HL-60 (cell line): ENCODE measurements around the gene HAO1.

ENCODE experiments used
- DNase-seq, 2 experiments: peaks; one replicate each; pipeline ENCODE4 v3.0.0-alpha.2; 2010 to 2020; ENCODE audit warnings: low read depth in 1 of 2, low spot score in 1 of 2
- H3K27ac ChIP-seq: fragments of 250-450 bp; sonication (Bioruptor Pico); replicated peaks from 2 replicates; pipeline ENCODE4 v1.5.1; 2020; ENCODE audit warnings: mild to moderate bottlenecking, moderate library complexity
- H3K27me3 ChIP-seq: fragments of 250-450 bp; sonication (Bioruptor Pico); 2 replicates; pipeline ENCODE4 v1.5.1; 2021; ENCODE audit warnings: mild to moderate bottlenecking, moderate library complexity; ENCODE audit not compliant: insufficient read depth, poor library complexity, severe bottlenecking
- H3K4me3 ChIP-seq: replicated peaks from 2 replicates; pipeline ENCODE4 v1.5.1; 2011; ENCODE audit warnings: mild to moderate bottlenecking, control low read depth, low read length; ENCODE audit not compliant: insufficient read depth
- CTCF ChIP-seq: IDR thresholded peaks from one replicate; pipeline ENCODE4 v1.5.1; 2011; ENCODE audit warnings: low read length, control low read depth, inconsistent platforms; ENCODE audit not compliant: insufficient read depth
- GABPA ChIP-seq: IDR thresholded peaks from 2 replicates; pipeline ENCODE4 v1.6.1; 2012; ENCODE audit warnings: low read depth
- POLR2AphosphoS5 ChIP-seq: IDR thresholded peaks from 2 replicates; pipeline ENCODE4 v1.6.1; 2012; ENCODE audit warnings: low read depth
- REST ChIP-seq: IDR thresholded peaks from 2 replicates; pipeline ENCODE4 v1.6.1; 2012; ENCODE audit warnings: low read depth; ENCODE audit not compliant: insufficient replicate concordance
- SPI1 ChIP-seq: IDR thresholded peaks from 2 replicates; pipeline ENCODE4 v1.6.1; 2012; ENCODE audit warnings: low read depth, mild to moderate bottlenecking, borderline replicate concordance

HAO1 gene

GRCh38 chr20:7882076-7882475 lies 58.2 kb downstream of the HAO1 start:
- no peaks in the 10 kb centered on the region for H3K27me3 ChIP-seq
- H3K4me3 ChIP-seq = no peak overlapping the region
- TF ChIP-seq GABPA (no peak), SPI1 (no peak), CTCF (no peak), REST (no peak), POLR2AphosphoS5 (no peak)
- DNase-seq = no peak
- H3K27ac ChIP-seq = no peak overlapping the region

- Histone ChIP-seq H3K27ac (no peak overlapping the region), H3K4me3 (no peak overlapping the region), H3K27me3 (no peaks in the 10 kb centered on the region)
- DNase-seq = no peak
- TF ChIP-seq REST = no peak
- no peak for TF ChIP-seq CTCF
- no peak for TF ChIP-seq SPI1
- TF ChIP-seq GABPA = no peak
- no peak for TF ChIP-seq POLR2AphosphoS5
Measured at GRCh38 chr20:7881551-7881950, 58.7 kb downstream of the HAO1 start.

GRCh38 chr20:7879883-7880282 lies 60.4 kb downstream of the HAO1 start:
- no peak overlapping the region for H3K27ac ChIP-seq
- peak in 1 of 2 experiments; percentile 21 for DNase-seq
- H3K4me3 ChIP-seq = no peak overlapping the region
- TF ChIP-seq SPI1 = no peak
- TF ChIP-seq POLR2AphosphoS5 = no peak
- TF ChIP-seq CTCF = no peak
- no peak for TF ChIP-seq REST
- TF ChIP-seq GABPA = no peak
- no peaks in the 10 kb centered on the region for H3K27me3 ChIP-seq
